Stimulated activated CD8-positive, alpha-beta memory T cell treated with anti-CD3 and anti-CD28 coated beads, Interleukin-15, amount 100 ng/mL, for 24 hours (primary cell): ENCODE data around the gene PDE7B.
"Not testable (repeated sequence)": the region's sequence is repeated elsewhere in the genome, so short reads cannot be mapped to it uniquely, and the experiment has no call there.

Source experiments
- DNase-seq: peaks from one replicate; pipeline ENCODE4 v3.0.0-alpha.2; 2020; ENCODE audit warnings: low read depth

PDE7B gene

GRCh38 chr6:136073216-136073615, 221.7 kb downstream of the PDE7B start:
- DNase-seq: no peak

GRCh38 chr6:136076496-136076895, 225.0 kb downstream of the PDE7B start:
- DNase-seq: no peak

GRCh38 chr6:136077834-136078576, 226.5 kb downstream of the PDE7B start:
- DNase-seq: no peak

- no peak for DNase-seq
Observed at GRCh38 chr6:136079701-136080565, 228.4 kb downstream of the PDE7B start.

GRCh38 chr6:136083540-136083939, 232.0 kb downstream of the PDE7B start:
- no peak for DNase-seq

- no peak for DNase-seq
Observed at GRCh38 chr6:136084403-136084802, 232.9 kb downstream of the PDE7B start.

GRCh38 chr6:136085370-136086115, 234.0 kb downstream of the PDE7B start:
- no peak for DNase-seq

- DNase-seq: no peak
Observed at GRCh38 chr6:136086686-136087085, 235.2 kb downstream of the PDE7B start.

GRCh38 chr6:136087986-136088385, 236.5 kb downstream of the PDE7B start:
- DNase-seq: no peak

- no peak for DNase-seq
Observed at GRCh38 chr6:136088693-136089092, 237.2 kb downstream of the PDE7B start.

- no peak for DNase-seq
Observed at GRCh38 chr6:136089876-136090275, 238.4 kb downstream of the PDE7B start.

- DNase-seq: no peak
Observed at GRCh38 chr6:136090929-136091328, 239.4 kb downstream of the PDE7B start.

GRCh38 chr6:136092897-136093296, 241.4 kb downstream of the PDE7B start:
- no peak for DNase-seq

GRCh38 chr6:136093835-136094234, 242.3 kb downstream of the PDE7B start:
- DNase-seq: no peak

GRCh38 chr6:136094812-136095211, 243.3 kb downstream of the PDE7B start:
- DNase-seq: no peak

- DNase-seq: no peak
Observed at GRCh38 chr6:136095986-136096385, 244.5 kb downstream of the PDE7B start.

- DNase-seq: no peak
Observed at GRCh38 chr6:136102991-136103688, 251.6 kb downstream of the PDE7B start.

- DNase-seq: no peak
Observed at GRCh38 chr6:136103763-136104311, 252.3 kb downstream of the PDE7B start.

GRCh38 chr6:136104556-136104955, 253.1 kb downstream of the PDE7B start:
- no peak for DNase-seq

GRCh38 chr6:136105797-136106196, 254.3 kb downstream of the PDE7B start:
- not testable (repeated sequence) for DNase-seq

GRCh38 chr6:136108361-136108945, 257.0 kb downstream of the PDE7B start:
- no peak for DNase-seq
